H9 (cell line): ENCODE data around the gene SH3GL2. TPM values are rescaled to one million over a fixed set of nuclear protein-coding genes. Genes with fewer than 3 reads are reported as not detected.

Source experiments
- DNase-seq: peaks from one replicate; pipeline ENCODE4 v3.0.0-alpha.2; 2017
- H2AFZ ChIP-seq: one replicate; pipeline ENCODE4 v1.6.1; 2013; ENCODE audit warnings: mild to moderate bottlenecking, low read length, control low read depth, moderate library complexity
- H2AK5ac ChIP-seq: 2 replicates; pipeline ENCODE4 v1.6.1; 2013; ENCODE audit warnings: low read length, control low read depth, mixed read lengths; ENCODE audit not compliant: insufficient read length
- H2BK120ac ChIP-seq: one replicate; pipeline ENCODE4 v1.6.1; 2013; ENCODE audit warnings: low read depth, mild to moderate bottlenecking, low read length, control low read depth, inconsistent platforms; ENCODE audit not compliant: poor library complexity, severe bottlenecking
- H2BK12ac ChIP-seq: 2 replicates; pipeline ENCODE4 v1.6.1; 2013; ENCODE audit warnings: low read length, control low read depth, mixed read lengths, low read depth; ENCODE audit not compliant: insufficient read length
- H2BK15ac ChIP-seq: 2 replicates; pipeline ENCODE4 v1.6.1; 2013; ENCODE audit warnings: low read depth, low read length, control low read depth
- H2BK20ac ChIP-seq: one replicate; pipeline ENCODE4 v1.6.1; 2013; ENCODE audit warnings: low read depth, mild to moderate bottlenecking, low read length, control low read depth, inconsistent platforms; ENCODE audit not compliant: poor library complexity, severe bottlenecking
- H2BK5ac ChIP-seq: 2 replicates; pipeline ENCODE4 v1.6.1; 2013; ENCODE audit warnings: low read length, control low read depth, mixed read lengths; ENCODE audit not compliant: insufficient read length
- H3K14ac ChIP-seq: 2 replicates; pipeline ENCODE4 v1.6.1; 2013; ENCODE audit warnings: low read length, control low read depth; ENCODE audit not compliant: insufficient read depth
- H3K18ac ChIP-seq: 2 replicates; pipeline ENCODE4 v1.6.1; 2013; ENCODE audit warnings: low read depth, mild to moderate bottlenecking, mixed read lengths, low read length, control low read depth; ENCODE audit not compliant: insufficient read length
- H3K23ac ChIP-seq: 2 replicates; pipeline ENCODE4 v1.6.1; 2013; ENCODE audit warnings: low read length, control low read depth, mixed read lengths, low read depth; ENCODE audit not compliant: insufficient read length
- H3K23me2 ChIP-seq: 2 replicates; pipeline ENCODE4 v1.6.1; 2013; ENCODE audit warnings: low read depth, mild to moderate bottlenecking, mixed read lengths, low read length, control low read depth; ENCODE audit not compliant: insufficient read length, poor library complexity, severe bottlenecking
- H3K27ac ChIP-seq: 2 replicates; pipeline ENCODE4 v1.5.1; 2013; ENCODE audit warnings: low read length, control low read depth, mixed read lengths, low read depth; ENCODE audit not compliant: insufficient read length
- H3K27me3 ChIP-seq: 2 replicates; pipeline ENCODE4 v1.6.1; 2013; ENCODE audit warnings: low read length, control low read depth, inconsistent platforms; ENCODE audit not compliant: insufficient read depth
- H3K4ac ChIP-seq: 2 replicates; pipeline ENCODE4 v1.6.1; 2013; ENCODE audit warnings: low read depth, mild to moderate bottlenecking, control low read depth, inconsistent platforms, low read length, moderate library complexity
- H3K4me1 ChIP-seq: 2 replicates; pipeline ENCODE4 v1.6.1; 2013; ENCODE audit warnings: low read length, control low read depth, inconsistent platforms; ENCODE audit not compliant: insufficient read depth
- H3K4me2 ChIP-seq: 2 replicates; pipeline ENCODE4 v1.6.1; 2013; ENCODE audit warnings: low read length, control low read depth, mixed read lengths; ENCODE audit not compliant: insufficient read length, insufficient read depth
- H3K56ac ChIP-seq: 2 replicates; pipeline ENCODE4 v1.6.1; 2013; ENCODE audit warnings: low read depth, mild to moderate bottlenecking, mixed read lengths, low read length, control low read depth; ENCODE audit not compliant: insufficient read length
- H3K79me1 ChIP-seq: 2 replicates; pipeline ENCODE4 v1.6.1; 2013; ENCODE audit warnings: low read depth, mild to moderate bottlenecking, moderate library complexity, low read length, control low read depth, inconsistent platforms; ENCODE audit not compliant: insufficient read depth, poor library complexity, severe bottlenecking
- H3K79me2 ChIP-seq: 2 replicates; pipeline ENCODE4 v1.6.1; 2013; ENCODE audit warnings: low read length, control low read depth, inconsistent platforms; ENCODE audit not compliant: insufficient read depth
- H3K9ac ChIP-seq: 2 replicates; pipeline ENCODE4 v1.6.1; 2013; ENCODE audit warnings: low read length, control low read depth, mixed read lengths; ENCODE audit not compliant: insufficient read length; ENCODE audit errors: extremely low read depth
- H3K9me3 ChIP-seq: one replicate; pipeline ENCODE4 v1.6.1; 2013; ENCODE audit warnings: low read depth, low read length, inconsistent platforms; ENCODE audit not compliant: control insufficient read depth
- H3T11ph ChIP-seq: one replicate; pipeline ENCODE4 v1.6.1; 2013; ENCODE audit warnings: mild to moderate bottlenecking, low read length, control low read depth, inconsistent platforms
- H4K20me1 ChIP-seq: one replicate; pipeline ENCODE4 v1.6.1; 2013; ENCODE audit not compliant: control insufficient read depth, insufficient read length, insufficient read depth
- H4K5ac ChIP-seq: 2 replicates; pipeline ENCODE4 v1.6.1; 2013; ENCODE audit warnings: low read depth, mild to moderate bottlenecking, mixed read lengths, low read length, control low read depth; ENCODE audit not compliant: insufficient read length
- H4K8ac ChIP-seq: replicated peaks from 2 replicates; pipeline ENCODE4 v1.6.1; 2013; ENCODE audit warnings: low read length, control low read depth, mixed read lengths, low read depth; ENCODE audit not compliant: insufficient read length
- H4K91ac ChIP-seq: 2 replicates; pipeline ENCODE4 v1.6.1; 2013; ENCODE audit warnings: low read depth, mild to moderate bottlenecking, moderate library complexity, mixed read lengths, low read length, control low read depth; ENCODE audit not compliant: insufficient read length
- H3K27ac Mint-ChIP-seq, 3 experiments: 2 replicates in 2 of 3; 3 replicates in 1 of 3; pipeline ENCODE4 v1.8.0; 2020 to 2021; ENCODE audit warnings: mixed read lengths in 3 of 3, mild to moderate bottlenecking in 1 of 3, moderate library complexity in 1 of 3
- H3K27me3 Mint-ChIP-seq: 2 replicates; pipeline ENCODE4 v1.8.0; 2021; ENCODE audit warnings: low read depth, mild to moderate bottlenecking, moderate library complexity, mixed read lengths
- H3K36me3 Mint-ChIP-seq, 3 experiments: 2 replicates in 2 of 3; 3 replicates in 1 of 3; pipeline ENCODE4 v1.8.0; 2020 to 2021; ENCODE audit warnings: low read depth in 3 of 3, mixed read lengths in 3 of 3; ENCODE audit not compliant: insufficient read depth in 1 of 3
- H3K4me1 Mint-ChIP-seq, 2 experiments: 2 replicates each; pipeline ENCODE4 v1.8.0; 2020; ENCODE audit warnings: mixed read lengths in 2 of 2
- H3K4me3 Mint-ChIP-seq, 2 experiments: 2 replicates in 1 of 2; 3 replicates in 1 of 2; pipeline ENCODE4 v1.8.0; 2020 to 2021; ENCODE audit warnings: mild to moderate bottlenecking in 2 of 2, mixed read lengths in 2 of 2, moderate library complexity in 1 of 2
- H3K9me3 Mint-ChIP-seq, 2 experiments: 2 replicates in 1 of 2; 3 replicates in 1 of 2; pipeline ENCODE4 v1.8.0; 2020; ENCODE audit warnings: mild to moderate bottlenecking in 2 of 2, mixed read lengths in 2 of 2, moderate library complexity in 1 of 2
- CTCF ChIP-seq: fragments of 200-600 bp; sonication (generic); conservative IDR thresholded peaks from 3 replicates; pipeline ENCODE4 v1.8.0; 2021; ENCODE audit warnings: antibody characterized with exemption, mild to moderate bottlenecking
- WGBS: extraction: QIAGEN DNeasy Blood & Tissue Kit; methylation state at CpG from one replicate; pipeline ENCODE4 v1.1.7; 2013; ENCODE audit warnings: missing lambda C conversion rate, low lambda C conversion rate, mixed read lengths; ENCODE audit not compliant: insufficient read length; ENCODE audit errors: extremely low coverage; 5-methylcytosine and 5-hydroxymethylcytosine counted together
- total RNA-seq: library from RNA; stranded (reverse); gene quantifications from 2 replicates; pipeline ENCODE4 v1.2.1, GENCODE V29; 2021

The SH3GL2 gene
- total RNA-seq, 1 experiment from 2014 or later: 6.5 TPM

DNA sequence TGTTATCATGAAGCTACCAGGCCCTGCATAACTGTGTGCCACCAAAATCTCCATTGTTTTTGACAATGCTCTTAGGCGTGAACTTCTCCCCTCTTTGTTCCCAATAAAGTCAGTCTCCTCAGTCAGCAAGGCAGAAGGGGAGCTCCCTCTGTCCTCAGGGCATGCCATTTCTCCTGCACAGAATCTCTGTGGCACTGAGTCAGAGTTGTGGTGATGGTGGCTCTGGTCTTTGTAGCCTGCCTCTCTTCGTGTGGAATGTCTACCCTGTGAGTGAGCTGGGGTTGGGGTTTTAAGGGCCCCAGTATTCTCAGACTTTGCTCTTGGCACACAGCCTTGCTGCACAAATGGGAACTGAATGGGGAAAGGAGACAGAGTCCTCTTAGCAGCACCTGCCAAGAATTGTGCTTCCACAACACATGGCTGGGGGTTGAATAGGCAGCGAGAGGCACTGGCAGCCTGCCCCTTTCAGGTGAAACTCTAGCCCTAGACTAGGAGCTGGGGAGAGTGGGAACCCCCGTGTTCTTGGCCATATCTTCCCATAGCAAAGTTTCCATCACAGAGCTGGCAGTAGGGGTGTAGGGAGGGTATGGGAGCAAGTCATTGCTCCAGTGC lies 146.6 kb downstream of the SH3GL2 start:
- Histone ChIP-seq H3K9me3 (no peaks in the 10 kb centered on the region), H2BK20ac (no peak overlapping the region), H4K5ac (no peak overlapping the region), H3K4ac (no peak overlapping the region), H4K8ac (no peak overlapping the region), H2BK5ac (no peak overlapping the region), H3K79me1 (no peaks in the 10 kb centered on the region), H3T11ph (no peak overlapping the region), H2AK5ac (no peak overlapping the region), H4K91ac (no peak overlapping the region), H3K56ac (no peak overlapping the region), H2BK15ac (no peak overlapping the region), H3K23me2 (no peaks in the 10 kb centered on the region), H3K18ac (no peak overlapping the region), H3K4me1 (no peaks in the 10 kb centered on the region), H4K20me1 (no peaks in the 10 kb centered on the region), H3K4me2 (no peak overlapping the region), H3K27ac (no peak overlapping the region), H3K9ac (no peak overlapping the region), H2BK12ac (no peak overlapping the region), H3K14ac (no peak overlapping the region), H3K23ac (no peak overlapping the region), H2BK120ac (no peak overlapping the region), H3K27me3 (no peaks in the 10 kb centered on the region), H3K79me2 (no peaks in the 10 kb centered on the region), H2AFZ (no peak overlapping the region)
- TF ChIP-seq CTCF: no peak
- H3K36me3 Mint-ChIP-seq: peaks cover 5 to 14% (median 11%) of the 10 kb centered on the region in 3 experiments
- no peak for DNase-seq
- H3K27ac Mint-ChIP-seq: peak overlapping the region in 1 of 3 experiments; percentile 37; a peak in 1 of 7 replicates
- H3K4me3 Mint-ChIP-seq: no peak overlapping the region
- WGBS: no CpG with 5 or more reads among the region's 4 CpGs
- H3K4me1 Mint-ChIP-seq: peaks cover 3 to 4% of the 10 kb centered on the region in 2 experiments
- H3K9me3 Mint-ChIP-seq: peaks cover 17 to 18% of the 10 kb centered on the region in 2 experiments
- H3K27me3 Mint-ChIP-seq: no peaks in the 10 kb centered on the region
